Testis (tissue), 3 donors: ENCODE data around the gene FCMR. TPM values are rescaled to one million over a fixed set of nuclear protein-coding genes. Genes with fewer than 3 reads are reported as not detected.

Experiments
- DNase-seq: peaks from one replicate; pipeline ENCODE4 v3.0.0-alpha.2; 2019
- H3K27ac ChIP-seq, 2 donors: fragments of 200-600 bp; sonication (generic); one replicate each; pipeline ENCODE4 v1.5.1; 2019
- H3K27me3 ChIP-seq: fragments of 200-600 bp; sonication (generic); one replicate; pipeline ENCODE4 v1.5.1; 2019
- H3K36me3 ChIP-seq: fragments of 200-600 bp; sonication (generic); one replicate; pipeline ENCODE4 v1.5.1; 2017; ENCODE audit warnings: low read depth; ENCODE audit errors: missing control alignments
- H3K4me1 ChIP-seq: fragments of 200-600 bp; sonication (generic); one replicate; pipeline ENCODE4 v1.5.1; 2019
- H3K4me3 ChIP-seq, 2 donors: fragments of 200-600 bp; sonication (generic); one replicate each; pipeline ENCODE4 v1.5.1; 2017 to 2019
- H3K9me3 ChIP-seq: fragments of 200-600 bp; sonication (generic); one replicate; pipeline ENCODE4 v1.5.1; 2017
- CTCF ChIP-seq, 3 experiments: fragments of 450-650 bp in 2 of 3; fragments of 200-600 bp in 1 of 3; sonication (generic) in 1 of 3; IDR thresholded peaks; one replicate each; pipeline ENCODE4 v1.5.1; 2016 to 2019; ENCODE audit warnings: antibody characterized with exemption in 3 of 3, mild to moderate bottlenecking in 2 of 3, moderate library complexity in 1 of 3
- POLR2A ChIP-seq: fragments of 450-650 bp; IDR thresholded peaks from one replicate; pipeline ENCODE4 v1.6.1; 2017; ENCODE audit warnings: antibody characterized with exemption, mild to moderate bottlenecking, moderate library complexity
- WGBS, 2 donors: methylation state at CpG; one replicate each; pipeline ENCODE4 v1.1.5; 2018; 5-methylcytosine and 5-hydroxymethylcytosine counted together
- intact Hi-C: fragments of 100-400 bp; cut with DNase I; formaldehyde crosslinking; loops from one replicate; pipeline ENCODE4 v1.15.1; 2023; ENCODE audit warnings: low total_unique reads
- polyA plus RNA-seq: library from polyadenylated mRNA; stranded (reverse); fragments of 350-450 nt; fragmentation: Illumina TruSeq; extraction: RNeasy Lipid Tissue Mini Kit (QIAGEN cat#74804); gene quantifications from one replicate; pipeline ENCODE4 v1.2.3, GENCODE V29; 2014; ENCODE audit warnings: low read depth, low replicate concordance; ENCODE audit not compliant: insufficient read depth
- total RNA-seq, 2 donors: library from RNA; depleted of rRNA; stranded (reverse); fragments of >200 nt; gene quantifications; one replicate each; pipeline ENCODE4 v1.2.3, GENCODE V29; 2016

FCMR gene
- total and polyA plus RNA-seq, 3 donors from 2014 or later = 1.1 to 5.3 (median 1.3) TPM

GRCh38 chr1:206962272-206962671, 40.5 kb upstream of the FCMR start:
- Histone ChIP-seq H3K4me1 (no peaks in the 10 kb centered on the region), H3K9me3 (no peaks in the 10 kb centered on the region), H3K27ac (no peak overlapping the region), H3K4me3 (no peak overlapping the region), H3K27me3 (no peaks in the 10 kb centered on the region), H3K36me3 (no peaks in the 10 kb centered on the region)
- DNase-seq = no peak
- intact Hi-C loops = no loop called here
- 85 to 86% methylated on average over 7 of the region's 7 CpGs for WGBS, 2 donors
- TF ChIP-seq CTCF (IDR thresholded peaks at IDR 0.05) = no peak
- TF ChIP-seq POLR2A = no peak

GRCh38 chr1:206961668-206962067, 39.9 kb upstream of the FCMR start:
- no peak overlapping the region for H3K4me3 ChIP-seq
- intact Hi-C loops = no loop called here
- TF ChIP-seq POLR2A (no peak), CTCF (IDR thresholded peaks at IDR 0.05) (no peak)
- H3K27ac ChIP-seq = no peak overlapping the region
- H3K36me3 ChIP-seq = no peaks in the 10 kb centered on the region
- WGBS, 2 donors = 75 to 77% methylated on average over 3 of the region's 3 CpGs
- H3K9me3 ChIP-seq = no peaks in the 10 kb centered on the region
- no peak for DNase-seq
- H3K27me3 ChIP-seq = no peaks in the 10 kb centered on the region
- no peaks in the 10 kb centered on the region for H3K4me1 ChIP-seq

- Histone ChIP-seq H3K4me3 (no peak overlapping the region), H3K27ac (no peak overlapping the region), H3K4me1 (no peaks in the 10 kb centered on the region), H3K9me3 (no peaks in the 10 kb centered on the region), H3K27me3 (no peaks in the 10 kb centered on the region), H3K36me3 (no peaks in the 10 kb centered on the region)
- intact Hi-C loops = no loop called here
- no peak for TF ChIP-seq CTCF (IDR thresholded peaks at IDR 0.05)
- TF ChIP-seq POLR2A = no peak
- 89% methylated on average over 4 to 6 of the region's 6 CpGs for WGBS, 2 donors
- no peak for DNase-seq
Observed at GRCh38 chr1:206960676-206961386, 39.1 kb upstream of the FCMR start.

- H3K4me1 ChIP-seq = no peaks in the 10 kb centered on the region
- no peak for DNase-seq
- WGBS, 2 donors = 88% methylated on average over 2 of the region's 2 CpGs
- intact Hi-C loops = no loop called here
- TF ChIP-seq POLR2A (no peak), CTCF (IDR thresholded peaks at IDR 0.05) (no peak)
- no peaks in the 10 kb centered on the region for H3K9me3 ChIP-seq
- H3K27ac ChIP-seq = no peak overlapping the region
- H3K36me3 ChIP-seq = no peaks in the 10 kb centered on the region
- H3K27me3 ChIP-seq = no peaks in the 10 kb centered on the region
- H3K4me3 ChIP-seq = no peak overlapping the region
Observed at GRCh38 chr1:206958144-206958543, 36.4 kb upstream of the FCMR start.

GRCh38 chr1:206957639-206958038, 35.9 kb upstream of the FCMR start:
- H3K27me3 ChIP-seq = no peaks in the 10 kb centered on the region
- H3K4me1 ChIP-seq = no peaks in the 10 kb centered on the region
- TF ChIP-seq POLR2A = no peak
- no peak for TF ChIP-seq CTCF (IDR thresholded peaks at IDR 0.05)
- no peaks in the 10 kb centered on the region for H3K9me3 ChIP-seq
- H3K4me3 ChIP-seq = no peak overlapping the region
- WGBS, 2 donors = 75 to 85% methylated on average over 5 of the region's 5 CpGs
- no peak for DNase-seq
- H3K36me3 ChIP-seq = no peaks in the 10 kb centered on the region
- H3K27ac ChIP-seq = no peak overlapping the region
- intact Hi-C loops = no loop called here
